Activated CD4-positive, alpha-beta T cell treated with anti-CD3 and anti-CD28 coated beads for 36 hours (primary cell): ENCODE data around the gene TAGLN2. TPM values are rescaled to one million over a fixed set of nuclear protein-coding genes. Genes with fewer than 3 reads are reported as not detected.
A peak's percentile ranks its signal among the peaks of the same experiment; 100 is the strongest.

Source experiments
- ATAC-seq: fragments of 200-7000 bp; cut with Tn5 transposase; one replicate; pipeline ENCODE4 v1.10.0; 2021; ENCODE audit warnings: mild to moderate bottlenecking, moderate library complexity
- CTCF ChIA-PET: fragments of 350-600 bp; sonication (Branson Sonifier 250); formaldehyde crosslinking; loops from one replicate; lab custom pipeline; 2021; ENCODE audit warnings: antibody characterized with exemption; lab: Charles Lee
- POLR2A ChIA-PET: fragments of 350-600 bp; sonication (Branson Sonifier 250); formaldehyde crosslinking; loops from one replicate; lab custom pipeline; 2021; ENCODE audit warnings: antibody characterized with exemption, inconsistent platforms; lab: Charles Lee
- DNase-seq: peaks from one replicate; pipeline ENCODE4 v3.0.0-alpha.2; 2020
- H3K27ac Mint-ChIP-seq: one replicate; pipeline ENCODE4 v1.8.0; 2021; ENCODE audit warnings: mixed read lengths
- H3K27me3 Mint-ChIP-seq: one replicate; pipeline ENCODE4 v1.8.0; 2021; ENCODE audit warnings: mixed read lengths
- H3K36me3 Mint-ChIP-seq: one replicate; pipeline ENCODE4 v1.8.0; 2021; ENCODE audit warnings: low read depth, mixed read lengths
- H3K4me1 Mint-ChIP-seq: one replicate; pipeline ENCODE4 v1.8.0; 2021; ENCODE audit warnings: mixed read lengths
- H3K4me3 Mint-ChIP-seq: one replicate; pipeline ENCODE4 v1.8.0; 2021; ENCODE audit warnings: mild to moderate bottlenecking, moderate library complexity, mixed read lengths
- H3K9me3 Mint-ChIP-seq: one replicate; pipeline ENCODE4 v1.8.0; 2021; ENCODE audit warnings: low read depth, mixed read lengths
- intact Hi-C, 2 experiments: fragments of 100-400 bp; cut with DNase I in 1 of 2; cut with micrococcal nuclease in 1 of 2; formaldehyde crosslinking; loops; one replicate each; pipeline versions ENCODE4 v1.14.2 to v1.15.1; 2022 to 2024; cut with DNase I, micrococcal nuclease
- total RNA-seq, 2 experiments: library from RNA; stranded (reverse); gene quantifications; one replicate each; pipeline ENCODE4 v1.2.3, GENCODE V29; 2021

Gene TAGLN2
- total RNA-seq, 2 experiments from 2014 or later = 410 to 495 TPM

DNA sequence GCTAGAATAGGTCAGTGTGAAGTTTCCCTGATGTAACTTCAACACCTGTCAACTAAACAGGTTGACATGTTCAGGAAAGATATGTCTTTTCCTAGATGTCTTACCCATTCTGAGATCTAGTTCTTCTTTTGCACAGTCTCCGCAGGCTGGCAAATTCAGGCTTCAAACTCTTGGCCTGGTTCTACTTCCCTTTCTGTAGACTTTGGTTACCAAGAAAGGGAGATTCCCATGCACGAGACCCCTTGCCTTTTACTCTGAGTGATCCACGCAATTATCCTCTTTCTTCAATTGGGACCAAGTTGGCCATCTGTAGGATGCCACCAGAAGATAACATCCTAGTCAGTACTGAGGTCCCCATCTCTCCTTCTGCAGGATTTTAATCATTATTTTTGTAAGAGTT, 27.3 kb downstream of the TAGLN2 start:
- DNase-seq (no peak), ATAC-seq (no peak)
- Mint-ChIP-seq H3K27ac (no peak overlapping the region), H3K36me3 (no peaks in the 10 kb centered on the region), H3K27me3 (no peaks in the 10 kb centered on the region), H3K4me1 (no peaks in the 10 kb centered on the region), H3K4me3 (no peak overlapping the region), H3K9me3 (no peaks in the 10 kb centered on the region)
- intact Hi-C loops = no loop called here
- POLR2A ChIA-PET = no interaction called here
- CTCF ChIA-PET = interaction anchor here (0.7 kb wide), 1 partner anchor 189 kb away, joined by 3 read pairs; no protein-coding TSS in a partner anchor

GRCh38 chr1:159896546-159896930, 28.8 kb downstream of the TAGLN2 start:
- no peaks in the 10 kb centered on the region for H3K27me3 Mint-ChIP-seq
- intact Hi-C loops = no loop called here
- H3K4me3 Mint-ChIP-seq = no peak overlapping the region
- no peak for ATAC-seq
- ChIA-PET POLR2A (no interaction called here), CTCF (interaction anchor here (0.7 to 9.0 kb wide), 3 partner anchors 66 to 111 kb away, joined by 3 to 150 read pairs (median 3); no protein-coding TSS in a partner anchor)
- no peaks in the 10 kb centered on the region for H3K4me1 Mint-ChIP-seq
- no peak for DNase-seq
- H3K27ac Mint-ChIP-seq = no peak overlapping the region
- H3K9me3 Mint-ChIP-seq = no peaks in the 10 kb centered on the region
- no peaks in the 10 kb centered on the region for H3K36me3 Mint-ChIP-seq

DNA sequence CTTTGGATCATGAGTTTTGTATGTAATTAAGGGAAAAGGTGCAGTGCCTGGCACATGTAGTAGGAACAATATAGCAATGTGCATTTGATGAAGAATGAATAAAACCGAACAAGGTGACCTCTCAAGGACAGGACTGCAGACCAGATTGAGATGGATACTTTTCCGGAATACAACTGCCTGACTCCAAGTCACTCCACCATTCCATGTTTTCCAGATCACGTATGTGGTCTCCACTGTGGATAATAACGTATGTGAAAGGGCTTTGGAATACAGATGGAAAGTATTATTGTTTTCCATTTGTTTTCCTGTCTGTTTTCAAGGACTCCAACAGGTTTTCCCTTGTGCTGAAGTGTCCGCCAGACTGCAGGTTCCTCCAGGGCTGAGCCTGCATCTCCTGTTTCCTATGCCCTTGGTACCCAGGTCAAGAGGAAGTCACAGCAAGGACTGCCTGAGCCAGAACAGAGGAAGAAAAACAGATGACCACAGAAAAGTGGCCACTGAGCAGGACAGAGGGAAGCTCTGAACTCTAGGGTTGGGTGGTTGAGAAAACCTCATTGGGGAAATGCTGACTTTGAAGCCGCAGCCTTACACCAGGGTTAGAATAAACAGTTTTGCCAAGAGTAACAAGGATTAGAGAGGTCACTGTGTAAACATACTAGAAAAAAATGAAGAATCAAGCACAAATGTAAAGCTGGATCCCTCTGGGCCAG, 29.3 kb downstream of the TAGLN2 start:
- no peak overlapping the region for H3K27ac Mint-ChIP-seq
- H3K4me1 Mint-ChIP-seq = peaks cover 2% of the 10 kb centered on the region
- ChIA-PET POLR2A (no interaction called here), CTCF (interaction anchor here (0.7 to 9.0 kb wide), 4 partner anchors 65 to 127 kb away, joined by 3 to 150 read pairs (median 3); no protein-coding TSS in a partner anchor)
- no peaks in the 10 kb centered on the region for H3K27me3 Mint-ChIP-seq
- ATAC-seq (no peak), DNase-seq (no peak)
- no peaks in the 10 kb centered on the region for H3K36me3 Mint-ChIP-seq
- no peaks in the 10 kb centered on the region for H3K9me3 Mint-ChIP-seq
- H3K4me3 Mint-ChIP-seq = no peak overlapping the region
- intact Hi-C loops = no loop called here

DNA sequence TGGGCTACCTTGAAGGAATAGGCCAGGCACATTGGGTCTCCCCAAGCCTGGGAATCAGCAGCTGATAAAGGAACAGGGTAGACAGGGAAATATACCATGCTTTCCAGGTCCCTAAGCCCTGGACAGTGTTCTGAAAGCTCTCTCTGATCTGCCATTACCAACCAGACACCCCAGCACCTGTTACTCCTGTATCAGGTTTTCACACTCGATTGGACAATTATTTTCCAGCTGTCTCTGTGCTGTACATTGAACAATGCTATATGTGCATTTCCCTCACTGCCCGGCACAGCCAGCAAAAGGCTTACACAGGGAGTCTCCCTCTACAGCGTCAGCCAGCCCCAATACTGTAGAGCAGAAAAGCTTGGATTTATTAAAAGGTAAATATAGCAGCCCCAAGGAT, 30.0 kb downstream of the TAGLN2 start:
- ChIA-PET CTCF (interaction anchor here (0.6 to 9.0 kb wide), 6 partner anchors 11 to 183 kb away, joined by 3 to 150 read pairs (median 3); no protein-coding TSS in a partner anchor), POLR2A (no interaction called here)
- ATAC-seq = no peak
- Mint-ChIP-seq H3K9me3 (no peaks in the 10 kb centered on the region), H3K27ac (no peak overlapping the region), H3K4me3 (no peak overlapping the region), H3K36me3 (no peaks in the 10 kb centered on the region), H3K27me3 (no peaks in the 10 kb centered on the region), H3K4me1 (peaks cover 2% of the 10 kb centered on the region)
- intact Hi-C loops = no loop called here
- no peak for DNase-seq

DNA sequence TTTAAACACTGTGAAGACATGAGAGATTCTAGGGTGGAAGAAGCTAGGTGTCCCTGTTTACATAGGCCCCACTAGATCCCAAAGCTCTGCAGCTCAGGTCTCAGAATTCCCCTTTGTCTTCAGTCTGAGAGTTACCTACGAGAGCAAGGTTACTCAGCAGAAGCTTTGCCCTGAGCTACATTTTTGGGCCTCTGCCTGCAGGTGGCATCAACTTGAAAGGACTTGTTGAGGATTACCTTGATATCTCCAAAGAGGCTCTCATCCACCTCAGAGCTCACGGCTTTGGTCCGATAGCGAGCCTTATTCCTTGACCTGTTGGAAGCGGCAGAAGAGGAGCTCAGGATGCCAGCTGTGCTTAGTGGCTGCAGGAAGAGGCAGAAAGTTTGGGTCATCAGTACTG, 32.4 kb downstream of the TAGLN2 start:
- DNase-seq = peak; percentile 22
- H3K4me3 Mint-ChIP-seq = no peak overlapping the region
- H3K4me1 Mint-ChIP-seq = peaks cover 4% of the 10 kb centered on the region
- no peaks in the 10 kb centered on the region for H3K9me3 Mint-ChIP-seq
- intact Hi-C loops = loop anchor here (5.0 kb wide), 2 partner anchors 56 to 111 kb away; partner anchors contain the start of gene DUSP23 (in 1 of the 2)
- no peaks in the 10 kb centered on the region for H3K27me3 Mint-ChIP-seq
- no peaks in the 10 kb centered on the region for H3K36me3 Mint-ChIP-seq
- POLR2A ChIA-PET = interaction anchor here (0.6 kb wide), 1 partner anchor 40 kb away, joined by 4 read pairs; no protein-coding TSS in a partner anchor
- CTCF ChIA-PET = interaction anchor here (0.7 to 9.0 kb wide), 19 partner anchors 10 to 124 kb away, joined by 3 to 150 read pairs (median 5); partner anchors contain the start of genes FCRL6 and TAGLN2
- H3K27ac Mint-ChIP-seq = no peak overlapping the region
- ATAC-seq = no peak

GRCh38 chr1:159891275-159892157, 33.8 kb downstream of the TAGLN2 start:
- no peak overlapping the region for H3K27ac Mint-ChIP-seq
- DNase-seq (peak; percentile 88), ATAC-seq (peak; percentile 98)
- ChIA-PET POLR2A (no interaction called here), CTCF (interaction anchor here (0.6 to 9.0 kb wide), 36 partner anchors 9 to 143 kb away, joined by 3 to 150 read pairs (median 5); partner anchors contain the start of genes DUSP23, FCRL6 and SLAMF8)
- H3K4me3 Mint-ChIP-seq = no peak overlapping the region
- intact Hi-C loops = loop anchor here (1.0 to 5.0 kb wide), 9 partner anchors 37 to 759 kb away; partner anchors contain the start of gene DUSP23 (in 2 of the 2)
- no peaks in the 10 kb centered on the region for H3K9me3 Mint-ChIP-seq
- H3K36me3 Mint-ChIP-seq = no peaks in the 10 kb centered on the region
- no peaks in the 10 kb centered on the region for H3K27me3 Mint-ChIP-seq
- H3K4me1 Mint-ChIP-seq = peaks cover 4% of the 10 kb centered on the region

DNA sequence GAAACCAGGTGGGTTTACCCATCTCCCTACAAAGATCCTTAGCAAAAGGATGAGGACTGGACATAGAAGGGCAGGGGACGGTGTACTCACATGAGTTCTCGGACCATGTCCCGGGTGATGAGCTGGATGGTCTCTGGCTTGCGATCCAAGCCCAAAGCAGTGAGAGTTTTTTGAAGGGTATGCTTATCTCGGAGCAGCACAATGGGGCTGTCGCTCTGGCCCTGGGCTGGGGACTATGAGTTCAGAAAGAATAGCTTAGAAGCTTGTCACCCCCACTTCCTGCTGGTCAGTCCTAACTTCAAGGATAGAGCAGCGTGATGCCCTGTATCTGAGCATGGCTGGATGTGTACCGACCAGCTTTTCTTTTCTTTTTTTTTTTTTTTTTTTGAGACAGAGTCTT, 34.9 kb downstream of the TAGLN2 start:
- no peak for ATAC-seq
- POLR2A ChIA-PET = no interaction called here
- Mint-ChIP-seq H3K27ac (no peak overlapping the region), H3K4me1 (peaks cover 4% of the 10 kb centered on the region), H3K36me3 (no peaks in the 10 kb centered on the region), H3K27me3 (no peaks in the 10 kb centered on the region), H3K4me3 (no peak overlapping the region), H3K9me3 (no peaks in the 10 kb centered on the region)
- CTCF ChIA-PET = interaction anchor here (0.6 to 9.0 kb wide), 21 partner anchors 10 to 204 kb away, joined by 3 to 150 read pairs (median 5); partner anchors contain the start of genes DUSP23, FCRL6 and SLAMF8
- intact Hi-C loops = loop anchor here (2.0 to 5.0 kb wide), 4 partner anchors 53 to 758 kb away; partner anchors contain the start of gene DUSP23 (in 1 of the 2)
- no peak for DNase-seq

DNA sequence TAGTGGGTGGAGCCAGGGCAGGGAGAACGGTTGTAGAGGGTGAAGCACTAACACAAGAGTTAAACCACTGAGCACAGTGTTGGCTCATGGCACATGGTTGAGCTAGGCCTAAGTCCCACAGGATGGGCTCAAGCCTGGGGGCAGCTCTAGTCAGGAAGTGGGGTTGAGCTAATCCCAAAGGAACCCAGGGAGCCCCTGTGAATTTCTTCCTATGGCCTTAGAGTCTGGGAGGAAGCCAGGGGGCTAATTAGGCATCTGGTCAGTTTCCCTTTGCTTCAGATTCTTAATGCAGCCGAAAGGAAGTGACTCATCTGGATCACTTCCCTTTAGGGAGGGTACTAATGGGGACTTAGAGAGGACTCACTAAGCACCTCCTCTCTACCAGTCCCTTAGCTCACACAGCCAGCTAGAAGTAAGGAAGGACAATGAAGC, 35.5 kb downstream of the TAGLN2 start:
- H3K27ac Mint-ChIP-seq = no peak overlapping the region
- H3K27me3 Mint-ChIP-seq = no peaks in the 10 kb centered on the region
- no peaks in the 10 kb centered on the region for H3K36me3 Mint-ChIP-seq
- intact Hi-C loops = loop anchor here (2.0 to 5.0 kb wide), 4 partner anchors 53 to 757 kb away; partner anchors contain the start of gene DUSP23 (in 1 of the 2)
- no peak for DNase-seq
- ChIA-PET POLR2A (no interaction called here), CTCF (interaction anchor here (0.7 to 9.0 kb wide), 18 partner anchors 11 to 676 kb away, joined by 3 to 150 read pairs (median 5); partner anchors contain the start of genes DUSP23, FCRL6 and SLAMF8)
- H3K4me1 Mint-ChIP-seq = peaks cover 4% of the 10 kb centered on the region
- peak; percentile 61 for ATAC-seq
- no peak overlapping the region for H3K4me3 Mint-ChIP-seq
- no peaks in the 10 kb centered on the region for H3K9me3 Mint-ChIP-seq

- peaks cover 4% of the 10 kb centered on the region for H3K4me1 Mint-ChIP-seq
- POLR2A ChIA-PET = no interaction called here
- intact Hi-C loops = no loop called here
- H3K36me3 Mint-ChIP-seq = no peaks in the 10 kb centered on the region
- DNase-seq (no peak), ATAC-seq (no peak)
- H3K27me3 Mint-ChIP-seq = no peaks in the 10 kb centered on the region
- no peak overlapping the region for H3K27ac Mint-ChIP-seq
- H3K9me3 Mint-ChIP-seq = no peaks in the 10 kb centered on the region
- no peak overlapping the region for H3K4me3 Mint-ChIP-seq
- CTCF ChIA-PET = interaction anchor here (0.6 to 9.0 kb wide), 13 partner anchors 12 to 1162 kb away, joined by 3 to 150 read pairs (median 6); partner anchors contain the start of genes DUSP23 and FCRL6
Observed at GRCh38 chr1:159889202-159889601, 36.1 kb downstream of the TAGLN2 start.

DNA sequence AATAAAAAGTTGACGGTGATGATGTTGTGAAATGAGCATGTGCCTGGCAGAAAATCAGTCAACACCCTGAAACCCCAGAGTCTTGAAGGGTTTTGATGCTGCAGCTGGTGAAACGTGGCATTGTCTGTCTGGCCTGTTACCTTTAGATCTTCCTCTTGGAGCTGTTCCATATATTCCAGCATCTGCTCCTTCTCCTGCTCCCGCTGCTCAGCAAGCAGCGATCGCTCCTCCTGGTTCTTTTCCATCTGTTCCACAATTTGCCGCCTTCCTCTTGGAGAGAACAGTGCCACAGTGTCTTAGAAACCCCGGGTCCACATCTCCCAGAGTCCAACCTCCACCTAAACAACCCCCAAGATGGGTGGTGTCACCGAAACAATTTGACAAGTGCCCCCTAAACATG, 41.0 kb downstream of the TAGLN2 start:
- ATAC-seq = no peak
- no peak for DNase-seq
- H3K4me1 Mint-ChIP-seq = no peaks in the 10 kb centered on the region
- H3K9me3 Mint-ChIP-seq = no peaks in the 10 kb centered on the region
- H3K36me3 Mint-ChIP-seq = no peaks in the 10 kb centered on the region
- ChIA-PET CTCF (interaction anchor here (0.8 to 4.1 kb wide), 3 partner anchors 11 to 86 kb away, joined by 3 to 16 read pairs (median 3); no protein-coding TSS in a partner anchor), POLR2A (no interaction called here)
- no peak overlapping the region for H3K27ac Mint-ChIP-seq
- intact Hi-C loops = no loop called here
- H3K4me3 Mint-ChIP-seq = no peak overlapping the region
- H3K27me3 Mint-ChIP-seq = no peaks in the 10 kb centered on the region
